C4-2B (cell line): ENCODE data around the gene NARF.

Experiments used
- ZFX ChIP-seq: fragments of 450-650 bp; IDR thresholded peaks from 2 replicates; pipeline ENCODE4 v1.6.1; 2017
- TF ChIP-seq, protein P1 (sequence below): fragments of 450-650 bp; conservative IDR thresholded peaks from 2 replicates; pipeline ENCODE4 v1.5.1; 2017; ENCODE audit warnings: mild to moderate bottlenecking

DNA sequence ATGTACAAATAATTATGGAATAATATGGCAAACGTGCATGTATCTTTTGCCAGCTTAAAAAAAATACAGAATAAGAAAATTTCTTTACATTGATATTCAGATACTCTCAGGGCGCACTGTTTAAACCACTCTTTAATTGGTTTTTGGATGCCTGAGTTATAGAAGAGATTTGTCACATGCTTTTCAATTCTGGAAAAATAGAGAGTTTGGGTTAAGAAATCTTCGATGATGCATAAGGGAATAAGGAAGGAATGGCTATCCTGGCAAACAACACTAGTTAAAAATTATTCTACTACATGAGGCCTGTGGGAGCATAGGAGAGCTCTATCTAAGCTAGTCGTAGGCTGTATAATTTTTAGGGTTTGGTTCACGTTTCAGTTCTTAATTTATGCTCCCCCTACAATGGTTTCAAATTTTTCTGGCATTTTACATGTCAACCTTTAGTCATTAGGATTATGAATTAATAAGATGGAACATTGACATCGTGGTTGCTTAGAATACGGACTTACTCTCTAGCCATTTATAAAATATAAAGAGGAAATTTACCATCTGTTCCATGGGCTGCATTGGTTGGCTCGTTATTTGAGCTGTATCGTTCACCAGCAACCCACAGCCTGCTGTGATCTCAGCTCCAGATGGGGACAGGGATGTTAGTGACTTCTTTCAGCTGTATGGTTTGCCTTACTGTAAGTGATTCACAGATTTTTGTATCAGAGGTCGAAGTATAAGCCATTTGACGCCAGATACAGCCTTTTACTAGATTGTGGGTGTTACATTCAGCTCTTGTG lies 15.9 kb downstream of the NARF start:
- TF ChIP-seq, protein P1, sequence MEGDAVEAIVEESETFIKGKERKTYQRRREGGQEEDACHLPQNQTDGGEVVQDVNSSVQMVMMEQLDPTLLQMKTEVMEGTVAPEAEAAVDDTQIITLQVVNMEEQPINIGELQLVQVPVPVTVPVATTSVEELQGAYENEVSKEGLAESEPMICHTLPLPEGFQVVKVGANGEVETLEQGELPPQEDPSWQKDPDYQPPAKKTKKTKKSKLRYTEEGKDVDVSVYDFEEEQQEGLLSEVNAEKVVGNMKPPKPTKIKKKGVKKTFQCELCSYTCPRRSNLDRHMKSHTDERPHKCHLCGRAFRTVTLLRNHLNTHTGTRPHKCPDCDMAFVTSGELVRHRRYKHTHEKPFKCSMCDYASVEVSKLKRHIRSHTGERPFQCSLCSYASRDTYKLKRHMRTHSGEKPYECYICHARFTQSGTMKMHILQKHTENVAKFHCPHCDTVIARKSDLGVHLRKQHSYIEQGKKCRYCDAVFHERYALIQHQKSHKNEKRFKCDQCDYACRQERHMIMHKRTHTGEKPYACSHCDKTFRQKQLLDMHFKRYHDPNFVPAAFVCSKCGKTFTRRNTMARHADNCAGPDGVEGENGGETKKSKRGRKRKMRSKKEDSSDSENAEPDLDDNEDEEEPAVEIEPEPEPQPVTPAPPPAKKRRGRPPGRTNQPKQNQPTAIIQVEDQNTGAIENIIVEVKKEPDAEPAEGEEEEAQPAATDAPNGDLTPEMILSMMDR, result no peak
- TF ChIP-seq ZFX, result no peak
